Measurements from ENCODE around the gene CCDC134.

- TF ChIP-seq BACH2 (CRISPR knock-in tag; IDR thresholded peaks at IDR 0.05; ENCODE audit: borderline replicate concordance) = no peak
- TF ChIP-seq CREB5 (CRISPR knock-in tag; IDR thresholded peaks at IDR 0.05; ENCODE audit: low read depth) = no peak
- TF ChIP-seq RARB (CRISPR knock-in tag; IDR thresholded peaks at IDR 0.05) = no peak
- TF ChIP-seq PATZ1 (CRISPR knock-in tag; IDR thresholded peaks at IDR 0.05; ENCODE audit: borderline replicate concordance) = no peak
- no peak for TF ChIP-seq ZNF565 (CRISPR knock-in tag; conservative IDR thresholded peaks at IDR 0.05; ENCODE audit: low read depth)
- TF ChIP-seq ZNF8 (CRISPR knock-in tag; IDR thresholded peaks at IDR 0.05) = no peak
These were observed 73.6 kb downstream of the CCDC134 start for GRCh38 chr22:41874090-41874489.
